ENCODE data around the gene CIDEB. TPM values are rescaled to one million over a fixed set of nuclear protein-coding genes. Genes with fewer than 3 reads are reported as not detected.

The CIDEB gene
- total and polyA plus RNA-seq, 11 donors, result 1.7 to 10.1 (median 3.0) TPM

GRCh38 chr14:24347134-24347533 lies 39.4 kb upstream of the CIDEB start:
- Histone ChIP-seq H3K27me3 (peaks cover 0 to 12% (median 0%) of the 10 kb centered on the region in 9 donors), H3K4me3 (no peak overlapping the region), H3K36me3 (no peaks in the 10 kb centered on the region), H3K4me1 (peaks cover 0 to 18% (median 0%) of the 10 kb centered on the region in 12 donors), H3K9me3 (no peaks in the 10 kb centered on the region), H3K27ac (peak overlapping the region; percentile 11 to 76 (median 52))
- 37 to 52% (median 50%) methylated on average over 1 of the region's 1 CpG for WGBS, 4 donors
- DNase-seq, result no peak
- ATAC-seq, result peak; percentile 28 to 61 (median 49)
- TF ChIP-seq POLR2A (IDR thresholded peaks at IDR 0.05) (peak in 1 of 2 donors; percentile 9), CTCF (IDR thresholded peaks at IDR 0.05) (no peak)
- intact Hi-C loops (cut with DNase I), result no loop called here

- 76 to 83% (median 80%) methylated on average over 7 of the region's 7 CpGs for WGBS, 4 donors
- peaks cover 0 to 6% (median 0%) of the 10 kb centered on the region in 9 donors for H3K27me3 ChIP-seq
- ATAC-seq, result no peak
Measured at GRCh38 chr14:24343795-24344660, 36.3 kb upstream of the CIDEB start.

GRCh38 chr14:24342889-24343288 lies 35.1 kb upstream of the CIDEB start:
- Histone ChIP-seq H3K9me3 (no peaks in the 10 kb centered on the region), H3K4me1 (peaks cover 3 to 35% (median 17%) of the 10 kb centered on the region in 12 donors), H3K27me3 (peaks cover 0 to 17% (median 0%) of the 10 kb centered on the region in 9 donors), H3K27ac (no peak overlapping the region), H3K4me3 (no peak overlapping the region), H3K36me3 (no peaks in the 10 kb centered on the region)
- intact Hi-C loops (cut with DNase I), result no loop called here
- DNase-seq (no peak), ATAC-seq (no peak)
- no peak for TF ChIP-seq CTCF (IDR thresholded peaks at IDR 0.05)
- TF ChIP-seq POLR2A (IDR thresholded peaks at IDR 0.05), result no peak
- 88 to 97% (median 92%) methylated on average over 4 of the region's 4 CpGs for WGBS, 4 donors

More at GRCh38 chr14:24343795-24344660, 36.3 kb upstream of the CIDEB start:
- Histone ChIP-seq H3K36me3 (no peaks in the 10 kb centered on the region), H3K9me3 (no peaks in the 10 kb centered on the region), H3K27ac (no peak overlapping the region), H3K4me1 (peaks cover 0 to 25% (median 7%) of the 10 kb centered on the region in 12 donors), H3K4me3 (no peak overlapping the region)
- DNase-seq, result no peak
- TF ChIP-seq CTCF (IDR thresholded peaks at IDR 0.05), result no peak
- TF ChIP-seq POLR2A (IDR thresholded peaks at IDR 0.05), result no peak
- intact Hi-C loops (cut with DNase I), result no loop called here

GRCh38 chr14:24340606-24341005 lies 32.8 kb upstream of the CIDEB start:
- ATAC-seq (no peak), DNase-seq (no peak)
- H3K36me3 ChIP-seq, result peaks cover 0 to 13% (median 0%) of the 10 kb centered on the region in 9 donors
- no peak overlapping the region for H3K27ac ChIP-seq
- H3K4me1 ChIP-seq, result peaks cover 3 to 33% (median 18%) of the 10 kb centered on the region in 12 donors
- H3K27me3 ChIP-seq, result peaks cover 0 to 23% (median 3%) of the 10 kb centered on the region in 9 donors
- no peak for TF ChIP-seq CTCF (IDR thresholded peaks at IDR 0.05)
- no peak for TF ChIP-seq POLR2A (IDR thresholded peaks at IDR 0.05)
- no peak overlapping the region for H3K4me3 ChIP-seq
- intact Hi-C loops (cut with DNase I), result no loop called here
- H3K9me3 ChIP-seq, result no peaks in the 10 kb centered on the region
- WGBS, 4 donors, result 50 to 100% (median 89%) methylated on average over 1 of the region's 1 CpG

Measured in heart left ventricle (tissue), 16 donors.